Retinal pigment epithelial cell (primary cell): ENCODE data around the gene R3HDM2.
"Not testable (repeated sequence)": the region's sequence is repeated elsewhere in the genome, so short reads cannot be mapped to it uniquely, and the experiment has no call there.

Experiments
- DNase-seq: peaks from one replicate; pipeline ENCODE4 v3.0.0-alpha.2; 2010; ENCODE audit warnings: low read depth
- H3K4me3 ChIP-seq: 2 replicates; pipeline ENCODE4 v1.5.1; 2011; ENCODE audit warnings: mild to moderate bottlenecking, low read length, control low read depth, moderate library complexity
- CTCF ChIP-seq: conservative IDR thresholded peaks from 2 replicates; pipeline ENCODE4 v1.5.1; 2011; ENCODE audit warnings: low read depth, low read length, control low read depth, inconsistent platforms

The R3HDM2 gene

GRCh38 chr12:57419495-57419894, 11.3 kb downstream of the R3HDM2 start:
- no peak for DNase-seq
- no peak for TF ChIP-seq CTCF
- no peak overlapping the region for H3K4me3 ChIP-seq

GRCh38 chr12:57418255-57418654, 12.6 kb downstream of the R3HDM2 start:
- no peak for TF ChIP-seq CTCF
- no peak overlapping the region for H3K4me3 ChIP-seq
- no peak for DNase-seq

- no peak for DNase-seq
- no peak for TF ChIP-seq CTCF
- no peak overlapping the region for H3K4me3 ChIP-seq
Measured at GRCh38 chr12:57416039-57416996, 14.5 kb downstream of the R3HDM2 start.

- DNase-seq = no peak
- no peak overlapping the region for H3K4me3 ChIP-seq
- TF ChIP-seq CTCF = no peak
Measured at GRCh38 chr12:57415088-57415487, 15.8 kb downstream of the R3HDM2 start.

GRCh38 chr12:57414160-57414559, 16.7 kb downstream of the R3HDM2 start:
- H3K4me3 ChIP-seq, DNase-seq: not testable (repeated sequence)

- no peak for DNase-seq
- TF ChIP-seq CTCF = no peak
- no peak overlapping the region for H3K4me3 ChIP-seq
Measured at GRCh38 chr12:57410534-57410933, 20.3 kb downstream of the R3HDM2 start.

- no peak for DNase-seq
- no peak for TF ChIP-seq CTCF
- H3K4me3 ChIP-seq = no peak overlapping the region
Measured at GRCh38 chr12:57404966-57405640, 25.7 kb downstream of the R3HDM2 start.

GRCh38 chr12:57402156-57402555, 28.7 kb downstream of the R3HDM2 start:
- H3K4me3 ChIP-seq, DNase-seq: not testable (repeated sequence)
